OCI-LY3 (cell line): ENCODE measurements around the gene PTPN12.

Experiments
- EZH2phosphoT487 ChIP-seq: fragments of 200-600 bp; shearing (Covaris generic); IDR thresholded peaks from 2 replicates; pipeline ENCODE4 v1.6.1; 2018; ENCODE audit warnings: antibody characterized with exemption, mixed run types, low read depth
- TF ChIP-seq, protein P1 (sequence below): fragments of 200-600, 300-600 bp; sonication (generic); IDR thresholded peaks from 2 replicates; pipeline ENCODE4 v1.5.1; 2014; ENCODE audit warnings: antibody characterized with exemption, low read length, low read depth

DNA sequence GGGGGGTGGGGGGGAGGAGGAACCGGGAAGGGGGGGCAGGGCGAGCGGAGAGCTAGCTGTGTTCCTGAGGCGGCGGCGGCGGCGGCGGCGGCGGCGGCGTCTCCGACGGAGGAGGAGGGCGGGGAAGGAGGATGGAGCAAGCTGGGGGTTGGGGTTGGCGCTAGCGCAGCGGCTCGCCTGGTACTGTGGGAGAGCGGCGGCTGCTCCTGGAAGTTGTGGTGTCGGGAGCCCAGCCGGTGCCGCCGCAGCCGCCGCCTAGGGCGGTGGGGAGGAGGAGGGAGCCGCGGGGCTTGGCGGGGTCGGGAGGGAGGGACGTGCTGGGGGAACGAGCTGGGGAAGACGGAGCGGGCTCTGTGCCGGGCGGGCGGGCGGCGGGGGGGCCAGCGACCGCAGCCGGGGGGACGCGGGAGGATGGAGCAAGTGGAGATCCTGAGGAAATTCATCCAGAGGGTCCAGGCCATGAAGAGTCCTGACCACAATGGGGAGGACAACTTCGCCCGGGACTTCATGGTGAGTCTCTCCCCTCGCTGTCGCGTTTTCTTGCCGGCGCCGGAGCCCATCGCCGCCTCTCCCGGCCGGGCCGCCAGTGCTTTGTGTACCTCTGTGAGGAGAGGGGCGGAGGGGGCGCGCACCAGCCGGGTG is at the start of gene PTPN12:
- TF ChIP-seq, protein P1, sequence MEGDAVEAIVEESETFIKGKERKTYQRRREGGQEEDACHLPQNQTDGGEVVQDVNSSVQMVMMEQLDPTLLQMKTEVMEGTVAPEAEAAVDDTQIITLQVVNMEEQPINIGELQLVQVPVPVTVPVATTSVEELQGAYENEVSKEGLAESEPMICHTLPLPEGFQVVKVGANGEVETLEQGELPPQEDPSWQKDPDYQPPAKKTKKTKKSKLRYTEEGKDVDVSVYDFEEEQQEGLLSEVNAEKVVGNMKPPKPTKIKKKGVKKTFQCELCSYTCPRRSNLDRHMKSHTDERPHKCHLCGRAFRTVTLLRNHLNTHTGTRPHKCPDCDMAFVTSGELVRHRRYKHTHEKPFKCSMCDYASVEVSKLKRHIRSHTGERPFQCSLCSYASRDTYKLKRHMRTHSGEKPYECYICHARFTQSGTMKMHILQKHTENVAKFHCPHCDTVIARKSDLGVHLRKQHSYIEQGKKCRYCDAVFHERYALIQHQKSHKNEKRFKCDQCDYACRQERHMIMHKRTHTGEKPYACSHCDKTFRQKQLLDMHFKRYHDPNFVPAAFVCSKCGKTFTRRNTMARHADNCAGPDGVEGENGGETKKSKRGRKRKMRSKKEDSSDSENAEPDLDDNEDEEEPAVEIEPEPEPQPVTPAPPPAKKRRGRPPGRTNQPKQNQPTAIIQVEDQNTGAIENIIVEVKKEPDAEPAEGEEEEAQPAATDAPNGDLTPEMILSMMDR = no peak
- TF ChIP-seq EZH2phosphoT487 = no peak
